Stimulated activated CD4-positive, alpha-beta T cell treated with anti-CD3 and anti-CD28 coated beads, Interleukin-12 subunit alpha, Interleukin-12 subunit beta, amount 100 ng/mL, for 48 hours (primary cell): ENCODE measurements around the gene ATXN2L.

Experiments
- DNase-seq, 3 donors: peaks; one replicate each; pipeline ENCODE4 v3.0.0-alpha.2; 2020; ENCODE audit warnings: low read depth in 2 of 3, low spot score in 1 of 3

ATXN2L gene

DNA sequence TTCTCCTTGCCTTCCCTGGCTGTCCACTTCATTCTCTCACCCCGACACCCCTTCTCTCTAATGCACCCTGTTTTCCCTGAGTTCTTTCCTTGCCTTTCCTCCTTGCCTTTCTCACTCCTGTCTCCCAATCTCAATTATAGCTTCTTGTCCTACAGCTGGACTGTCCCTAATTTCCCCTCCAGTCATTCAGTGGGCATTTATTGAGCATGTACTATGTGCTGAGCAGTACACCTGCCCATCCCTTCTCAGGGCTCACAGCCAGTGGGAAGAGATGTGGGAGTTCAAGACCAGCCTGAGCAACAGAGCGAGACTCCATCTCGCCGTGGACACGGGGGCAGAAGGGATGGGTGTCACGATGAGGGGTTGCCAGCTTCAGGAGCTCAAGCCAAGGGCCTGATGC lies 61.2 kb downstream of the ATXN2L start:
- DNase-seq = no peak
